COR-L47 (cell line): Measurements from ENCODE around the gene EID3.

Experiments used
- DNase-seq: peaks from one replicate; lab custom pipeline; 2025; lab: John Stamatoyannopoulos, UW

The EID3 gene

DNA sequence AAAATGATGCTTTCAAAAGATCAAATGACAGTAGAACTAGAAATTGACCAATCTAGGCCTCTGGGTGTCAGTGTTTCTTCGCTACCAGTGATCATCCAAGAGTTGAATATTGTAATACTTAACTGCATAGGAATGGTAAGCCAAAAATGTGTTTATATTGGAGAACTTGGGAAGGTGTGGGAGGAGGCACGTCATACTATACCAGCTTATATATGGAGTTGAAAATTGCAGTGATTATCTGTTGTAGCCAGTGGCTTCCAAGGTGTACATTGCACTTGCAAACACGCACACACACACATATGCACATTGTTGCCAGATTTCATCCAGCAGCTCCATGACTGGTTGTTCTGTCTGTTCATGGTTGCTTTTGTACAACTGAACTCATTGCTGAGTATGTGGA lies 36.1 kb downstream of the EID3 start:
- DNase-seq, result no peak

DNA sequence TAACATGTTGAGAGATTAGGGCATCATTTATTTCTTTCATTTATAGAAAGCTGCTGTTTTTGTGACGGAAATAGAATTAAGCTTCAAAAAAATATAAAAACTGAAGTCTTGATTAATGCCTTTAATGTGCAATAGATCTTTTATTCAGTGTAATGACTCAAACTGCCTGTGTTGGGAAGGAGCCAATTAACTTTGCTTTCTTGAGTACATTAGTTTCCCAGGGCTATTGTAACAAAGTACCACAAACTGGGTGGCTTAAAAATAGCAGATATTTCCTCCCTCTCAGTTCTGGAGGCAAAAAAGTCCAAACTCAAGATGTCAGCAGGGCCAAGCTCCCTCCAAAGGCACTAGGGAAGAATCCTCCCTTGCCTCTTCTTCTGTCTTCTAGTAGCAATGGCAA lies 36.6 kb downstream of the EID3 start:
- no peak for DNase-seq

DNA sequence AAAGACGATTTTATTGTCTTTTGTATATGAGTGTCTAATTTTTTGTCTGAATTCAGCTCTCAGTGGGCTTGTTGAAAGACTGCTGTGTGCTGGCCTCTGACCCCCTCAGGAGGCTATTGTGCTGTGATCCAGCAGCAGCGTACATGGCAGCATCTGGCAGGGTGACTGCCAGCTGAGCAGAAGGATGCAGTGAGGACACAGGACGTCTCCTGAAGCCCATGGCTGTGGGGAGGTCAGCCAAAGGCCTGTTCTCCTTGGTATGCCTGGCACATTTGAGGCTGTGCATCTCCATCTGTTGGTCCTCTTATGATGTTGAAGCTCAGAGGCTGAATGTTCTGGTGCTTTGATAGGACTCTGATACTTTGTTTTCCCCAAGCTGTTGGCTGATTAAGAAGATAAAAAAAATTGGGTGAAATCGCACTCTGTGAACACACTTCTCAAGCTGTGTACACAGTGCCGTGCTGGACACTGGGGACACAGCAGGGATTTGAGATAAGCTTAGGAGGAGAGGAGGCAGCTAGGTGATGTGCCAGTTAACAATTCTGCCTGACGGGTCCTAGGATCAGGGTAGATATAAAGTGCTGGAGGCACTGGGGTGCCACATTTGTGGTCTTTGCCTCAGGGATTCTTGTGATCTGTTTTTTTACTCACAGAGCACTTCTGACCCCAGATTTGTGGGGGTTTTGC lies 37.5 kb downstream of the EID3 start:
- no peak for DNase-seq

DNA sequence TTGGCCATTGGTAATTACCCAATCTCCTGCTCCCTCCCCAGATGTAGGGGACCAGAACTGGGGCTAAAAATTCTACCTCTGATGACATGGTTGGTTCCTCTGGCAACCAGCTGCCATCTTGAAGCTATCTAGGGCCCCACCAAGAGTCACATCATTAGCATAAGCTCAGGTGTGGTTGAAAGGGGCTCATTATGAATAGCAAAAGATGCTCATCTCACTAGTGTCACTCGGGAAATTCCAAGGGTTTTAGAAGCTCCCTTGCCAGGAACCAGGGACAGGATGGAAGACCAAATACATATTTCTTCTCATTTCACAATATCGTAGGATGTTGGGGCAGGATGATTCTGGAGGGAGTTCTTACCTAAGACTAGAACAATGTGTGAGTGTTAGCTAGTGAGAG lies 38.6 kb downstream of the EID3 start:
- no peak for DNase-seq

DNA sequence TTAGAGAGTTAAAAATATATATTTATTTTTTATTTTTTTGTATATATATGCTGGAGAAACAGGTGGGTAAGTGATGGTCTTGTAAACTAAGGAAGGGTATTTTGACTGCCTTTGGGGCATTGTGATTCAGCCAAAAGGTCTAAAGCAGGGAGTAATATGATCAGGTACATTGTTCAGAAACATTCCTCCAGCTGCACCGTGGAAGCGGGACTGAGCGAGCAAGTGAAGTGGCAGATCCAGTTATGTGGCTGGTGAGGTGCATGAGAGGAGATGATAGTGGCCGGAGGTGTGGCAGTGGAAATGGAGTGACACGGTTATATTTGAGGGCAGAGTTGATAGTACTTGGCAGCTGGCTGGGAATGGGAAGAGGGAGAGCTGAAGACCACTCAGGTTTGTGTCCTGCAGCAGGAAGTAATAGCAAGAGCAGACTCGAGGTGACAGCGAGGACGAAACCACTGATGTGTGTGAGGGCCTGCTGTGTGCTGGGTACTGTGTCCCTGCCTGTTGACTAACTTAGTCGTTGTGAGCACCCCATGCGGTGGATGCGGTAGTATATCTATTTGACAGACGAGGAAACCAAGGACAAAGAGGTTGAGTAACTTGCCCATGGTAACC lies 39.2 kb downstream of the EID3 start:
- DNase-seq, result no peak

DNA sequence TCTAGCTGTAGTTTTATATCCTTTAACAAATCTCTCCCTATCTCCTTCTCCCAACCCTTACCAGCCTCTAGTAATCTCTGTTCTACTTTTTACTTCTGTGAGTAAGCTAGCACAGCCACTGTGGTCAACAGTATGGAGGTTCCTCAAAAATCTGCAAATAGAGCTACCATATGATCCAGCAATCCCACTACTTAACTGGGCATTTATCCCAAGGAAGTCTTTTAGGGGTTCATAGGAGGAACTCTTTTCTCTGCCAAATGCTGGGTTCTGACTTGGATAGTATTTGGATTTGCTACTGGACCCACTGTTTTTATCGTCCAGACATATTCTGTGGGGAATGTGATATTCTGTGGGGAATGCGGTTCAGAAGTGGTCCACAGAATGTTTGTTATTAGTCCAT lies 41.1 kb downstream of the EID3 start:
- no peak for DNase-seq

DNA sequence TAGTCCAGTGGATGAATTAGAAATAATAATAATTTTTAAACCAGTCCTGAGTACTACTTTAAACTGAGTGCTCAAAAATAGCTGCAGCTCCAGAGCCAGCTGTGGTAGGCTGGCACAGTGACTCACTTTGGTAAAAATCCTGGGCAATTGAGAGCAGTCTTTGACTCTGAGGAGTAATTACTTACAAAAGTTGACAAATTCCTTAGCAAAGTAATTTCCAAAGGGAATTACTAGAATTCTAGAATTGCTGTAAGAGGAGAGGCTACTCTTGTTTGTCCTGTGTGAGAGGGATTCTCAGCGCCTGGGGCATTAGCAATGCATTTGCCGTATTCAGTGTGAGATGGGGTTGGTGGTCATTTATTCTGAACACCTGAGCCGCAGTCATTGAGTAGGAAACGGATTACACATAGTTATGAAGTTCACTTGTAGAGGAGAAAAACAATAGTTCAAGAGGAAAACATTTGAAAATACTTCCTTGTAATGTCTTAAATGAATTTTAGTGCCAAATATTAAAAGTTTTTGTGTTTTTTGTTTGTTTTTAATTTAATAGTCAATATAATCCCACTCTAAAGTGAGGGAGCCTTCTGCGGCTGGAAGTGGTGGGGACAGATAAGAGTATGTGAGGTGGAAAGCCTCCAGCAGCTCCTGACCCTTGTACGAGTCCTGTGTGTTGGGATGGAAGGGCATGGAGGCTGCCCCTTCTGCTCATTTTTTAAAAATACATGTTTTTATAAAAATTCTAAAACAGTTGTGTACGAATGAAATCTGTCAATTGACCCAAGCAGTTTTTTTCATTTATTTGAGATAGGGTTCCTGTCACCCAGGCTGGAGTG lies 41.9 kb downstream of the EID3 start:
- DNase-seq, result no peak

DNA sequence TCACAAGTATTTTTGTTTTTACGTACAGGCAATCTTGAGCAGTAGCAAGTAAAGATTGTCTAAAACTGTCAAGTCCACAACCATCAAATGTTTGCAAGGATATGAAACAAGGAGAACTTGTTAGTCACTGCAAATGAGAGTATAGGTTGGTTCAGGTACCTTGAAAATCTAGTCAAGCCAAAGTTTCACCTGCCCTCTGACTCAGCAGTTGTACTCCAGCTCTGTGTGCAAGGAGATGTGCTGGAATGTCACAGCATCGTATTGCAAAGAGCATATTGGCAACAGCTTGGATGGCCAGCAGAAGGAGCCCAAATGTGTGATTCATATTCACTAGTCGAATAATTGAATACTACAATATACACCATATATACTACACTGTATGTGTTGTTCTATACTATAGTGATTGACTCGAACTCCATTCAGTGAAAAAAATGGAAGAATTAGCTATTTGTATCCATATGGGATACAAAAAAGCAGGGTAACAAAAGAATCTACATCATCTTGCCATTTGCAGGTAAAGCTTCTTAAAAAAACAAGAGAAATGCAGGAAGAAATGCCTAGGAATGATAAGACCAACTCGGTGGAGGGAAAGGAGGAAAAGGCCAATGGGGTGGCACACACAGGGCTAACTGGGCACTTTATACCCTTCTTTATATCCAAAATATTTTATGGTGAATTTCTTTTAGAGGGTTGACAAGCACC lies 44.0 kb downstream of the EID3 start:
- no peak for DNase-seq

DNA sequence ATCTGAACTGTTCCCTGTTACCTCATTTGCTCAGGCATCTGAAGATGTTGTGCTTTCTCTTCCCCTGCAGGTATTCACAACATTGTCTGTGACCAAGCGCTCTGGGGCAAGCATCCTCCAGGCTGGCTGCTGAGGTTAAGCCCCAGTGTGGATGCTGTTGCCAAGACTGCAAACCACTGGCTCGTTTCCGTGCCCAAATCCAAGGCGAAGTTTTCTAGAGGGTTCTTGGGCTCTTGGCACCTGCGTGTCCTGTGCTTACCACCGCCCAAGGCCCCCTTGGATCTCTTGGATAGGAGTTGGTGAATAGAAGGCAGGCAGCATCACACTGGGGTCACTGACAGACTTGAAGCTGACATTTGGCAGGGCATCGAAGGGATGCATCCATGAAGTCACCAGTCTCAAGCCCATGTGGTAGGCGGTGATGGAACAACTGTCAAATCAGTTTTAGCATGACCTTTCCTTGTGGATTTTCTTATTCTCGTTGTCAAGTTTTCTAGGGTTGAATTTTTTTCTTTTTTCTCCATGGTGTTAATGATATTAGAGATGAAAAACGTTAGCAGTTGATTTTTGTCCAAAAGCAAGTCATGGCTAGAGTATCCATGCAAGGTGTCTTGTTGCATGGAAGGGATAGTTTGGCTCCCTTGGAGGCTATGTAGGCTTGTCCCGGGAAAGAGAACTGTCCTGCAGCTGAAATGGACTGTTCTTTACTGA lies 44.9 kb downstream of the EID3 start:
- no peak for DNase-seq

DNA sequence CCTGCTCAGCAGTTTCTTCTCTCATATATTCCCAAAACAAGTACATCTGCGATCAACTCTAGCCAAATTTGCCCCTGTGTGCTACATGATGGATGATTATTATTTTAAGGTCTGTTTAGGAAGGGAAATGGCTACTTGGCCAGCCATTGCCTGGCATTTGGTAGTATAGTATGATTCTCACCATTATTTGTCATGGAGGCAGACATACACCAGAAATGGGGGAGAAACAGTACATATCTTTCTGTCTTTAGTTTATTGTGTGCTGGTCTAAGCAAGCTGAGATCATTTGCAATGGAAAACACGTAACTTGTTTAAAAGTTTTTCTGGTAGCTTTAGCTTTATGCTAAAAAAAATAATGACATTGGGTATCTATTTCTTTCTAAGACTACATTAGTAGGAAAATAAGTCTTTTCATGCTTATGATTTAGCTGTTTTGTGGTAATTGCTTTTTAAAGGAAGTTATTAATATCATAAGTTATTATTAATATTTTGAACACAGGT lies 45.5 kb downstream of the EID3 start:
- DNase-seq, result no peak

DNA sequence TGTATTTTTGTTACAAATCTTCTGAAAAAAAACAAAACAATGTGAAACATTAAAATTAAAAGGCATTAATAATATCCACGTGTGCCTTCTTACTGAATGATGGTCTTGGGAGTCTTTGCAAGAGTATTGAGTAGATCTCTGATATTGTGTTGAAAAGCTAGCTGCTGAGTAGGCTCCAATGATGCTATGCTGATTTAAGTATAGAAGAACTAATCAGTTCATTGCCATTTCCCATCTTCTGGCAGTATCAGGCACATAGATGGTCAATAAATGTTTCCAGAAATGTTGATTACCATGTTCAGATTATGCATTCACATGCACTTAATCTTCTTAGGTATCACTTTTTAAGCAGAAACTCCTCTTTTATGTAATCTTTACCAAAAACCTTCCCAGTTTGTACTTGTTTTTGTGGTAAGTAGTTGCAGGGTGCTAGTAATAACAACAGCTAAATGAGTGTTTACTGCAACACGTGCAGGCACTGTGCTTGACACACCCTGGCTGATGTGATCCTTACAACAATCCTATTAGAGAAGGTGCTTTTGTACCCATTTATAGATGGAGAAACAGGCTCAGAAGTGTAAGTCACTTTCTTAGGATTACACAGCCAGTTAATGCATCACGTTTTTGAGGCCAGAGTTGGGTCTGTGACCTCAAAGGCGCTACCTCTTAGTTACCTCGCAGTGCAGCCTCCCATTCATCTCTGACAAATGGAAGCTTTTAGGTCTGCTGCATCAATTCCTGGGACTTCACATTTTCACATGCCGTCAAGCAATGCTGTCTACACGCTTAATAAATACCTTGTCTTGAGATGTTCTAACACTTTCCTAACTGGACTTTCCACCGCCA lies 46.9 kb downstream of the EID3 start:
- DNase-seq, result no peak

DNA sequence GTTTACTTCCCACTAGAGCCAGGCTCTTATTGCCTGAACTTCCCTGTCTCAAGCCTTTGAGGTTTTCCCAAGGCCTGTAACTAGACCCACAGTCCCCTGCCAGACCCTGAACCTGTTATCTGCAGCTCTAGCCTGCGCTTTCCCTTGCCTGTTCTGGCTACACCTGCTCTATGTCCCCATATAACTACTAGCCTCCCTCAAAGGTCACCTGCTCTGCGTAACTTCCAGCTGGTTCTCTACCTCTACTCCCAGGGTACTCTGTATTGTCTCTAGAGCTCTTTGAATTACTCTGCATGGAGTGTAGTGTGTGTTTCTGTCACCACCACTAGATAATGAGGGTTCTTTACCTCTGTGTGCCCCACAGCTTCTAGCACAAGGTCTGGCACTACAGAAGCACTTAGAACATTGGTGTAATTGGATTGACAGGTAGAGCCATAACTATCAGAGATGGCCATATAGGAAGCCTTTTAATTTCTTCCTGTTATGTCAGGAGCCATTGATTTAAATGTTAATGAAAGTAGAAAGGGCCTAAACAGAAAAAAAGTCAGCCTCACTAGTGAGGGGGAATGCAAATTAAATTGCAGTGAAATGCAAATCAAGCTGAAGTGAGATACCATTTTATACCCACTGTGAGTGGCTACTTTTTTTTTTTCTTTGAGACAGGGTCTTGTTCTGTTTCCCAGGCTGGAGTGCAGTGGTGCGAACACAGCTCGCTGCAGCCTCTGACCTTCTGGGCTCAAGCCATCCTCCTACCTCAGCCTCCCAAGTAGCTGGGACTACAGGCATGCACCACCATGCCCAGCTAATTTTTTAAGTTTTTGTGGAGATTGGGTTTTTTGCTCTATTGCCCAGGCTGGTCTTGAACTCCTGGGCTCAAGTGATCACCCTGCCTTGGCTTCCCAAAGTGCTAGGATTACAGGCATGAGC lies 47.8 kb downstream of the EID3 start:
- no peak for DNase-seq

DNA sequence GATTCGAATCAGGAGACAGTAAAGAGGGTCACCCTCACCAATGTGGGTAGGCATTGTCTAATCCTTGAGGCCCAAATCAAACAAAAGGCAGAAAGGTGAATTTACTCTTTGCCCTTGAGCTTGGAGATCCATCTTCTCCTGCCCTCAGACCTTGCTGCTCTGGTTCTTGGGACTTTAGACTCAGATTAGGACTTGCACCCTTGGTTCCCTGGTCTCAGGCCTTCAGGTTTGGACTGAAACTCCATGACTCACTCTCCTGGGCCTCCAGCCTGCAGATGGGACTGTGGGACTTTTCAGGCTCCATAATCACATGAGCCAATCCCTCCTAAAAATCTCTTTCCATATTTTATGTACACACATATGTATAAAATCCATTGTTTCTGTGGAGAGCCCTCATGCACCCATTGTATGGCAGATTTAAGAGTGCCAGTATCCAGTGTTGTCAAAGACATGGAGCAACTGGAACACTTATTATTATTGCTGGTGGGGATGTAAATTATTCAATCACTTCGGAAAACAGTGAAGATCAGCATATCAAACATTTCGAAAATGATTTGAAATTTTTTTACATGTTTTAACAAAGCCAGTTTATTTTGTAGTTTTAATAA lies 48.7 kb downstream of the EID3 start:
- DNase-seq, result no peak

DNA sequence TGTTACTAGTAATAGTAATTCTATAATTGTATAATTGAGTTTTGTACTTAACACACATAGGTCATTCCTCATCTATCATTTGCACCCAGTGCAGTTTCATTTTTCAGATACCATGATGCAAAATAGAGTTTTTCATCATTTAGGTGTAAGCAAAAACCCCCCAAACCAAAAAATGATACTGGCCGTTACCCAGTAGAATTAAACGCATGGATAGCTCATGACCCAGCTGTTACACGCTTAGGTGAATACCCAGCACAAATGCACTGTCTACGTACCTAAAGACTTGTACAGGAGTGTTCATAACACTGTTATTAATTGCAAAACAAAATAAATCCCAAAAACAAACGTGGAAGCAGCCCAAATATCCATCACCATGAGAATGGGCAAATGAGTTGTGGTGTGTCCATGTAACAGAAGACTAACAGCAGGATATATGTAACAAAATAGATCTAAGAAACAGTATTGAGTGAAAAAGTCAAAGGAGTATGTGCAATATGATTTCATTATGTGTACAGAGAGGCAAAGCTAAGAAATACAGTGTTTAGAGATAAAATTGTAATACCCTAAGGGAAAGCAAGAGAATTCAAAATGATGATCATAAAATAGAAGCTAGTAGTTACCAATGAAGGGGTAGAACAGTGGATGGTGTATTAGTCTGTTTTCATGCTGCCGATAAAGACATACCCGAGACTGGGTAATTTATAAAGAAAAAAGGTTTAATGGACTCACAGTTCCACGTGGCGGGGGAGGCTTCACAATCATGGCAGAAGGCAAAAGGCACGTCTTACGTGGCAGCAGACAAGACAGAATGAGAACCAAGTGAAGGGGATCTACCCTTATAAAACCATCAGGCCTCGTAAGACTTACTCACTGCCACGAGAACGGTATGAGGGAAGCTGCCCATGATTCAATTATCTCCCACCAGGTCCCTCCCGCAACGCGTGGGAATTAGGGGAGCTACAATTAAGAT lies 49.8 kb downstream of the EID3 start:
- no peak for DNase-seq

DNA sequence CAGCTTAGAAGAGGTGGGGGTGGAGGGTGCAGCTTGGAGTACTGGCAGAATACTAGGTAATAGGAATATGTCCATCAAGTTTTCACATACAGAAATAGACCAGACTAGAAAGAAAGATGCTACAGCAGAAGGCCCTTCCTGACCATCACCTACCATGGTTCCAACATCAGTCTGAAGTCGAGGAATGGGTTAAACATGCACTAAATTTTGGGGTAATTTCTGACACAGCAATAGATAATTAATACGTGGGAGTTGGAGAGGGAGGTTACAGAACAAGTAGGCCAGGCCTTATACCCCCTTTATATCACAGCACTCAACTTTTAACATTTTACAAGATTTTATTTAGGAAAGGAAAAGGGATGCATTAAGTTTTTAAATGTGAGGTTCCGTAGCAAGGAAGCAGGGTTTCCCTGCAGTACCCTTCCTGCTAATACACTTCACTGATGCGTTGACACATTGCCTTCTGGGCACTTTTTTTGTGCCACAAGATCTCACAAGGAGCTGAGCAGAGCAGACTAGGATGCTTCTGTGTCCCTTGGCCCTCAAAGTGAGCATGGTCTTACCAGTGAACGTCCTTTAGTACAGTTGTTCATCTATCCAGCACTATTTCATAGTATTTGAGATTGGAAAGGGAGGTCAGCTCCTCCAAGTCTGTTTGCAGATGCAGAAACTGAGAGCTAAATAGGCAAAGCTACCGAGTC lies 50.8 kb downstream of the EID3 start:
- no peak for DNase-seq
